Cardiac septum (tissue), 1 donor: ENCODE results near the gene PRKCA. TPM values are rescaled to one million over a fixed set of nuclear protein-coding genes. Genes with fewer than 3 reads are reported as not detected.

ENCODE experiments used
- DNase-seq: peaks from one replicate; pipeline ENCODE4 v3.0.0-alpha.2; 2020; ENCODE audit warnings: low spot score
- intact Hi-C: fragments of 100-400 bp; cut with DNase I; formaldehyde crosslinking; loops from one replicate; pipeline ENCODE4 v1.14.0; 2022
- total RNA-seq: library from RNA; stranded (reverse); fragmentation: NEBNext Ultra II Directional; extraction: Animal tissue kit (Norgen Biotek cat#: 25700); gene quantifications from one replicate; pipeline ENCODE4 v1.2.1, GENCODE V29; 2021
- donor health status: DM: no; HTN: no; CAD: no.

The PRKCA gene
- total RNA-seq, 1 donor from 2014 or later, result 15.0 TPM

GRCh38 chr17:66492561-66493005 lies 190.2 kb downstream of the PRKCA start:
- DNase-seq, result no peak
- intact Hi-C loops, result no loop called here

DNA sequence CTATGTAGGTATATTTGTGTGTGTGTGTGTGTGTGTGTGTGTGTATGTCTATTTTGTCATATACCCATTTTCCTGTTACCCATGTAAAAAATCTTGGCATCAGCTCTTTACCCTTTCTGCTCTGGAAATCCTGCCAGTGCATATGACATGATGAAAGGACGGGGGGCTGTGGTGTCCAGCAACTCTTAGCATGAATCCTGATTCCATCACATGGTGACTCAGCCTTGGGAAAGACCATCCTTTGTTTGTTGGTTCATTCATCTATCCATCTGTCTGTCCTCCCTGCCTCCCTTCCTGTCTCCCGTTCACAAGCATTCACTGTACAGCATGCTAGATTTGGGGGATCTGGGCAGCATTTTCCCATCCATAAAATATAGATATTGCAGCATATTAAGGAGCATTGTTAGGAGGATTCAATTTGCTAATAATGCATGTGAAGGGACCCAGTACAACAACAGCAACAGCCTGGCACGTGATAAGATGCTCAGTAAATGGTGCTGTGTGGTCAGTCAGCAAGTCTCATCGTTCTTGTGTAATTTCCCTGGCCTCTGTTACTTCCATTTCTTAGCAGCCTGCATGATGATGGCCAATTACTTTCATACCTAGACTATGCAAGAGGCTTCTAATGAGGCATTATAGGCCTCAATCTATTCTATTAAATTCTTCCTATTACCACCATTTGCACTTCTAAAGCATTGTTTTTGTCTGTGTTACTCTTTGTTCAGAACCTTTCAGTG lies 191.0 kb downstream of the PRKCA start:
- intact Hi-C loops, result no loop called here
- DNase-seq, result no peak

- no peak for DNase-seq
- intact Hi-C loops, result no loop called here
Observed at GRCh38 chr17:66494023-66494803, 191.8 kb downstream of the PRKCA start.

- intact Hi-C loops, result no loop called here
- no peak for DNase-seq
Observed at GRCh38 chr17:66495035-66495434, 192.6 kb downstream of the PRKCA start.

DNA sequence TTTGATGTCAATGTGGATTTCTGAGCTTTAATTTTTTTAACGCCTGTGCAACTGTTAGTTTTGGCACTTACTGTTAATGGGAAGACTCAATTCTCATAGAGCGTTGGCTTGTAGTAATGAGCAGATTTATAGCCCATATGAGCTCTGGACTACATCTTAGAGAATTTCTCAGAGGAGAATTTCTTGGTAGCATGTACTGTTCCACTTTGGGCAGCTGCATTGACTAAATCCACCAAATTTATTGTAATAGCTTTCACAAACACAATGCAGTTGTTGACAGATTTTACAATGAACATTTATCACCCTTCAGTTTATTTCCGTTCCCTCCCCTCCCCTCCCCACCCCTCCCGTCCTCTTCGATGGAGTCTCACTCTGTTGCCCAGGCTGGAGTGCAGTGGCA lies 193.9 kb downstream of the PRKCA start:
- no peak for DNase-seq
- intact Hi-C loops, result no loop called here

GRCh38 chr17:66498580-66498979 lies 196.2 kb downstream of the PRKCA start:
- intact Hi-C loops, result no loop called here
- no peak for DNase-seq

DNA sequence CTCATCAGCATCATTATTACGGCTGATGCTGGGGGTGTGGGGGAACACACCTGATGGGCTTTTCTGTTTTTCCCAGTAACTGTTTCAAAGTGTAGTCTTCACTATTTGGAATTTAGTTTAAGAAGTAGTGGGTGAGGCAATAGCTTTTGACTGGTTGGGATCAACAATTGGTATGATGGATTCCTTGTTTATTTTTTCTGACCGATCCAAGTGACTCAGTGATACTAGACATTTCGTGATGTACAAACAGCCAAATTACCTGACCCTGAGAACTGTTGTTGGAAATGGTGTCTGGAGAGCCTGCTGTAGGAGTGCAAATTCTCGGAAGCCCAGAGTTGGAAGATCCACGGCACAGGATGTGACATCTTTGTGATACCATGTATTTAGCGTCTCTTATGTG lies 204.2 kb downstream of the PRKCA start:
- intact Hi-C loops, result no loop called here
- DNase-seq, result no peak

GRCh38 chr17:66507103-66507923 lies 204.9 kb downstream of the PRKCA start:
- no peak for DNase-seq
- intact Hi-C loops, result no loop called here

GRCh38 chr17:66507982-66508760 lies 205.8 kb downstream of the PRKCA start:
- intact Hi-C loops, result no loop called here

DNA sequence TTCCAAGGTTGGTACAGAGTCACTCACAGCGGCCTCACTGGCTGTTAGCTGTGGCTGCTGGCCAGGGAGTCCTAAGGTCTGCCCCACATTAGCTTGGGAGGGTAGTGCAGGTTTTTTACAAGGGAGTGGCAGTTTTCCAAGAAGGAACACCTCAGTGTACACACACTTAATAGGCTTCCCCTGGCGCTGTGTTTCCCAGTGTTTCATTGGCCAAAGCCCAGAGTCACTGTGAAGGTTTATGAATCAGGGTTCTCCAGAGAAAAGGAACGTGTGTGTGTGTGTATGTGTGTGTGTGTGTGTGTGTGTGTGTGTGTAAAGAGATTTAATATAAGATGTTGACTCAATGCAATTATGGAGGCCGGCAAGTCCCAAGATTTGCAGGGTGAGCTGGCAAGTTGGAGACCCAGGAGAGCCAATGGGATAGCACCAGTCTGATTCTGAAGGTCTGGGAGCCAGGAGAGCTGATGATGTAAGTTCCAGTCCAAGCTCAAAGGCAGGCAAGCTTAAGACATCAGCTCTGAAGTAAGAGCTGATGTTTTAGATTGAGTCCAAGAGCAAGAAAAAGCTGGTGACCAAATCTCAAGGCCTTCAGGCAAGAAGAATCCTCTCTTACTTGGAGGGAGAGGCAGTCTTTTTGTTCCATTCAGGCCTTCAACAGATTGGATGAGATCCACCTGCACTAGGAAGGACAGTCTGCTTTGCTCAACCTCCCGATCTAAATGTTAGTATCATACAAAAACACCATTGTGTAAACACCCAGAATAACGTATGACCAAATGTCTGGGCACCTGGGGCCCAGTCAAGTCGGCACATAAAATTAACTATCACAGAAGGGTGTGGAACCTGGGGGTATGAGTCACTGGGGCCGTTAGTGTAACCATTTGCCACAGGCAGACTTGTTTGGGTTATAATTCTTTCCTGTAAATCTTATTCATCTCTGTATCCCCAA lies 206.8 kb downstream of the PRKCA start:
- intact Hi-C loops, result no loop called here
- no peak for DNase-seq

More at GRCh38 chr17:66507982-66508760, 205.8 kb downstream of the PRKCA start:
- DNase-seq, result no peak

DNA sequence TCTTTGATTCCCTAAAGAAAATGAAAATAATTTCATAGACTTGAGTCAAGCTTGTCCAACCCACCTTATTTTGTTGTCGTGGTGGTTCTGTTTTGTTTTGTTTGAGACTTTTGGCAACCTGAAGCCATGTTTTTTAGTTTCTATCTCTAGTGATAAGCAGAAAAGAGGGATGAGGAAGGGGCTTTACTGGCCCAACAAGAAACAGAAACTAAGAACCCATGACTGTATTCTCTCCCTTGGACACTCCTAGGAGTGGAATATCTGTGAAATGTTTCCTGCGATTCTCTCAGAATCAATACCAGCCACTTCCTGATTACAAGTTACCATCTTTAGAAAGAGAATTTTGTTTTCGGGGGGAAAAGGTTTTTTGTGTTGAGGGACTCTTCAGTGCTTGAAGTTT lies 207.5 kb downstream of the PRKCA start:
- intact Hi-C loops, result no loop called here
- DNase-seq, result no peak

- intact Hi-C loops, result no loop called here
Observed at GRCh38 chr17:66511135-66511534, 208.7 kb downstream of the PRKCA start.

DNA sequence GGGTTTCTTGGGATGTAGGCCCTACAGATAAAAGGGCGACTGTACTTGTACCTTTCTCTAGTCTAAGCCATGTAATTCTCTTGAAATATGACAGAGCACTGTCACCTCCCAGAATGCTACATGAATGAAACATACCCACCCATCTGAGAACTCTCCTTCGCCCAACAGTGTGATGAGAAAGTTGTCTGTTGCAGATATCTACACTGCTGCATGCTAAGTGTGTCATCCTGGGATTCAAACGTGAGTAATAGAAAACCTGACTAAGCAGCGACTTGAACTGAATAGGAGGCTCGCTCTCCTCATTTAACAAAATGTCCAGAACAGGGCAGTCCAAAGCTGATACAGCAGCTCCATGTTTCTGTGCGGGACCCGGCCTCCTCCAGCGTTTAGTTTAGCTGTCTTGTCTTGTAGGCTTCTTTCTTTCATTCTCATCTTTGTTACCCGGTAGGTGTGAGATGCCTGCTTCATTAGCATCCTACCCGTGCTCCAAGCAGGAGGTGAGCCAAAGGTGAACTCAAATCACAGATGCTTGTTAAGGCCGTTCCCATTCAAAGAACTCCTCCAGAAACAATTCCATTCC lies 211.9 kb downstream of the PRKCA start:
- intact Hi-C loops, result no loop called here
- no peak for DNase-seq

More at GRCh38 chr17:66511135-66511534, 208.7 kb downstream of the PRKCA start:
- DNase-seq, result no peak

DNA sequence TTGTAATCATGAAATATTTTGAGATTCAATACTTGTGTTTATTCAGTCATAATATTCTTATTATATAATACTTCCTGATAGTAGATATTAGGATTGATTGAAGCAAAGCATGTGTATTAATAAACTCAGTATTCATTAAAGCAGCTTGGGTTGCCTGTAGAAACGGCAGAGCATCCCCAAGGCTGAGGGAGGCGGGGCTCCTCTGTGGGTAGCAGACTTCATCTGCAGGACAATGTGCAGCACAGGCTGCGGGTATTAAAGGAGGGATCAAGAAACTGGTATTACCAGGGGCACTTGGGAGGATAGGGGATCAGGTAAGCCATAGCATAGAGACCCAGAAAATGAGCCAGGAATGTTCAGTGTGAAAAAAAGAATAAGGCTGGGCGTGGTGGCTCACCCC lies 213.6 kb downstream of the PRKCA start:
- no peak for DNase-seq
- intact Hi-C loops, result no loop called here

GRCh38 chr17:66517336-66518009 lies 215.1 kb downstream of the PRKCA start:
- DNase-seq, result no peak
- intact Hi-C loops, result no loop called here

GRCh38 chr17:66518108-66518507 lies 215.7 kb downstream of the PRKCA start:
- intact Hi-C loops, result no loop called here
- DNase-seq, result no peak

GRCh38 chr17:66518677-66519076 lies 216.3 kb downstream of the PRKCA start:
- no peak for DNase-seq
- intact Hi-C loops, result no loop called here
